Measurements from ENCODE around the gene PXDN.

Gene PXDN

GRCh38 chr2:1662606-1663180 lies 81.6 kb downstream of the PXDN start:
- no peaks in the 10 kb centered on the region for H3K9me3 Mint-ChIP-seq
- no peak overlapping the region for H3K4me3 Mint-ChIP-seq
- ATAC-seq (replicated peaks) (no peak), DNase-seq (no peak)
- no peaks in the 10 kb centered on the region for H3K4me1 Mint-ChIP-seq (ENCODE audit: low read depth in 2 of 2)
- peaks cover 0 to 9% of the 10 kb centered on the region in 2 donors for H3K27me3 Mint-ChIP-seq
- H3K27ac Mint-ChIP-seq, result no peak overlapping the region
- peaks cover 3% of the 10 kb centered on the region for H3K36me3 Mint-ChIP-seq (ENCODE audit: insufficient read depth)

GRCh38 chr2:1661891-1662605 lies 82.3 kb downstream of the PXDN start:
- no peaks in the 10 kb centered on the region for H3K9me3 Mint-ChIP-seq
- no peak overlapping the region for H3K27ac Mint-ChIP-seq
- DNase-seq, result no peak
- no peak for ATAC-seq (replicated peaks)
- H3K27me3 Mint-ChIP-seq, result peaks cover 0 to 9% of the 10 kb centered on the region in 2 donors
- H3K36me3 Mint-ChIP-seq (ENCODE audit: insufficient read depth), result peaks cover 3% of the 10 kb centered on the region
- no peaks in the 10 kb centered on the region for H3K4me1 Mint-ChIP-seq (ENCODE audit: low read depth in 2 of 2)
- no peak overlapping the region for H3K4me3 Mint-ChIP-seq

GRCh38 chr2:1660656-1661640 lies 83.4 kb downstream of the PXDN start:
- peaks cover 3% of the 10 kb centered on the region for H3K36me3 Mint-ChIP-seq (ENCODE audit: insufficient read depth)
- H3K4me1 Mint-ChIP-seq (ENCODE audit: low read depth in 2 of 2), result no peaks in the 10 kb centered on the region
- no peak for ATAC-seq (replicated peaks)
- H3K27me3 Mint-ChIP-seq, result peaks cover 0 to 9% of the 10 kb centered on the region in 2 donors
- no peak overlapping the region for H3K27ac Mint-ChIP-seq
- no peaks in the 10 kb centered on the region for H3K9me3 Mint-ChIP-seq
- H3K4me3 Mint-ChIP-seq, result no peak overlapping the region
- no peak for DNase-seq

- Mint-ChIP-seq H3K27me3 (peaks cover 0 to 9% of the 10 kb centered on the region in 2 donors), H3K4me1 (ENCODE audit: low read depth in 2 of 2) (no peaks in the 10 kb centered on the region), H3K9me3 (no peaks in the 10 kb centered on the region), H3K27ac (no peak overlapping the region), H3K4me3 (no peak overlapping the region), H3K36me3 (ENCODE audit: insufficient read depth) (peaks cover 3% of the 10 kb centered on the region)
- DNase-seq, result no peak
- ATAC-seq (replicated peaks), result no peak
These were observed 84.3 kb downstream of the PXDN start for GRCh38 chr2:1659951-1660565.

- ATAC-seq (replicated peaks) (no peak), DNase-seq (no peak)
- Mint-ChIP-seq H3K9me3 (no peaks in the 10 kb centered on the region), H3K27ac (no peak overlapping the region), H3K36me3 (ENCODE audit: insufficient read depth) (peaks cover 3% of the 10 kb centered on the region), H3K4me3 (no peak overlapping the region), H3K27me3 (peaks cover 0 to 9% of the 10 kb centered on the region in 2 donors), H3K4me1 (ENCODE audit: low read depth in 2 of 2) (no peaks in the 10 kb centered on the region)
These were observed 85.7 kb downstream of the PXDN start for GRCh38 chr2:1658394-1659151.

GRCh38 chr2:1656961-1657841 lies 87.1 kb downstream of the PXDN start:
- no peak overlapping the region for H3K27ac Mint-ChIP-seq
- no peak for ATAC-seq (replicated peaks)
- no peak for DNase-seq
- H3K36me3 Mint-ChIP-seq (ENCODE audit: insufficient read depth), result no peaks in the 10 kb centered on the region
- no peak overlapping the region for H3K4me3 Mint-ChIP-seq
- peaks cover 0 to 9% of the 10 kb centered on the region in 2 donors for H3K27me3 Mint-ChIP-seq
- no peaks in the 10 kb centered on the region for H3K9me3 Mint-ChIP-seq
- no peaks in the 10 kb centered on the region for H3K4me1 Mint-ChIP-seq (ENCODE audit: low read depth in 2 of 2)

GRCh38 chr2:1656326-1656960 lies 87.9 kb downstream of the PXDN start:
- H3K27ac Mint-ChIP-seq, result no peak overlapping the region
- H3K4me3 Mint-ChIP-seq, result no peak overlapping the region
- ATAC-seq (replicated peaks), result no peak
- DNase-seq, result no peak
- H3K27me3 Mint-ChIP-seq, result peaks cover 0 to 9% of the 10 kb centered on the region in 2 donors
- H3K4me1 Mint-ChIP-seq (ENCODE audit: low read depth in 2 of 2), result no peaks in the 10 kb centered on the region
- no peaks in the 10 kb centered on the region for H3K36me3 Mint-ChIP-seq (ENCODE audit: insufficient read depth)
- H3K9me3 Mint-ChIP-seq, result no peaks in the 10 kb centered on the region

GRCh38 chr2:1655461-1655860 lies 88.9 kb downstream of the PXDN start:
- Mint-ChIP-seq H3K9me3 (peaks cover 0 to 2% of the 10 kb centered on the region in 2 donors), H3K27ac (no peak overlapping the region), H3K27me3 (peaks cover 0 to 9% of the 10 kb centered on the region in 2 donors), H3K36me3 (ENCODE audit: insufficient read depth) (no peaks in the 10 kb centered on the region), H3K4me3 (no peak overlapping the region), H3K4me1 (ENCODE audit: low read depth in 2 of 2) (no peaks in the 10 kb centered on the region)
- ATAC-seq (replicated peaks) (no peak), DNase-seq (no peak)

GRCh38 chr2:1654696-1655374 lies 89.5 kb downstream of the PXDN start:
- peaks cover 2% of the 10 kb centered on the region for H3K36me3 Mint-ChIP-seq (ENCODE audit: insufficient read depth)

GRCh38 chr2:1653956-1654695 lies 90.2 kb downstream of the PXDN start:
- peaks cover 2% of the 10 kb centered on the region for H3K36me3 Mint-ChIP-seq (ENCODE audit: insufficient read depth)
- no peaks in the 10 kb centered on the region for H3K4me1 Mint-ChIP-seq (ENCODE audit: low read depth in 2 of 2)
- DNase-seq, result no peak
- no peak overlapping the region for H3K27ac Mint-ChIP-seq
- peaks cover 0 to 8% of the 10 kb centered on the region in 2 donors for H3K27me3 Mint-ChIP-seq
- ATAC-seq (replicated peaks), result no peak
- H3K9me3 Mint-ChIP-seq, result peaks cover 0 to 6% of the 10 kb centered on the region in 2 donors
- H3K4me3 Mint-ChIP-seq, result no peak overlapping the region

More at GRCh38 chr2:1654696-1655374, 89.5 kb downstream of the PXDN start:
- Mint-ChIP-seq H3K27me3 (peaks cover 0 to 9% of the 10 kb centered on the region in 2 donors), H3K4me1 (ENCODE audit: low read depth in 2 of 2) (no peaks in the 10 kb centered on the region), H3K9me3 (peaks cover 0 to 6% of the 10 kb centered on the region in 2 donors), H3K27ac (no peak overlapping the region), H3K4me3 (no peak overlapping the region)
- DNase-seq (no peak), ATAC-seq (replicated peaks) (no peak)
